Measurements from ENCODE around the gene ARHGEF7.
A peak's percentile ranks its signal among the peaks of the same experiment; 100 is the strongest.

ARHGEF7 gene

GRCh38 chr13:111216166-111216960, 101.3 kb downstream of the ARHGEF7 start:
- peak; percentile 2 to 28 for DNase-seq (ENCODE audit: extremely low read depth in 1 of 2, low read depth in 1 of 2)

GRCh38 chr13:111217641-111218040, 102.5 kb downstream of the ARHGEF7 start:
- DNase-seq (ENCODE audit: extremely low read depth in 1 of 2, low read depth in 1 of 2): no peak

GRCh38 chr13:111219280-111219679, 104.2 kb downstream of the ARHGEF7 start:
- no peak for DNase-seq (ENCODE audit: extremely low read depth in 1 of 2, low read depth in 1 of 2)

GRCh38 chr13:111219950-111220349, 104.8 kb downstream of the ARHGEF7 start:
- DNase-seq (ENCODE audit: extremely low read depth in 1 of 2, low read depth in 1 of 2): no peak

GRCh38 chr13:111225166-111225565, 110.1 kb downstream of the ARHGEF7 start:
- DNase-seq (ENCODE audit: extremely low read depth in 1 of 2, low read depth in 1 of 2): no peak

GRCh38 chr13:111225810-111226546, 110.9 kb downstream of the ARHGEF7 start:
- DNase-seq (ENCODE audit: extremely low read depth in 1 of 2, low read depth in 1 of 2): no peak

GRCh38 chr13:111227405-111227804, 112.3 kb downstream of the ARHGEF7 start:
- DNase-seq (ENCODE audit: extremely low read depth in 1 of 2, low read depth in 1 of 2): no peak

- DNase-seq (ENCODE audit: extremely low read depth in 1 of 2, low read depth in 1 of 2): no peak
Measured at GRCh38 chr13:111228262-111229144, 113.4 kb downstream of the ARHGEF7 start.

GRCh38 chr13:111230385-111230930, 115.3 kb downstream of the ARHGEF7 start:
- no peak for DNase-seq (ENCODE audit: extremely low read depth in 1 of 2, low read depth in 1 of 2)

GRCh38 chr13:111232191-111232590, 117.1 kb downstream of the ARHGEF7 start:
- no peak for DNase-seq (ENCODE audit: extremely low read depth in 1 of 2, low read depth in 1 of 2)

- DNase-seq (ENCODE audit: extremely low read depth in 1 of 2, low read depth in 1 of 2): no peak
Measured at GRCh38 chr13:111233080-111233479, 118.0 kb downstream of the ARHGEF7 start.

GRCh38 chr13:111239764-111240670, 124.9 kb downstream of the ARHGEF7 start:
- no peak for DNase-seq (ENCODE audit: extremely low read depth in 1 of 2, low read depth in 1 of 2)

GRCh38 chr13:111241006-111241755, 126.1 kb downstream of the ARHGEF7 start:
- DNase-seq (ENCODE audit: extremely low read depth in 1 of 2, low read depth in 1 of 2): no peak

GRCh38 chr13:111241862-111242261, 126.8 kb downstream of the ARHGEF7 start:
- no peak for DNase-seq (ENCODE audit: extremely low read depth in 1 of 2, low read depth in 1 of 2)

- DNase-seq (ENCODE audit: extremely low read depth in 1 of 2, low read depth in 1 of 2): no peak
Measured at GRCh38 chr13:111242585-111242984, 127.5 kb downstream of the ARHGEF7 start.

GRCh38 chr13:111243981-111244380, 128.9 kb downstream of the ARHGEF7 start:
- no peak for DNase-seq (ENCODE audit: extremely low read depth in 1 of 2, low read depth in 1 of 2)

GRCh38 chr13:111245576-111246384, 130.7 kb downstream of the ARHGEF7 start:
- DNase-seq (ENCODE audit: extremely low read depth in 1 of 2, low read depth in 1 of 2): no peak

GRCh38 chr13:111247552-111247951, 132.4 kb downstream of the ARHGEF7 start:
- no peak for DNase-seq (ENCODE audit: extremely low read depth in 1 of 2, low read depth in 1 of 2)

Data from stimulated activated CD8-positive, alpha-beta memory T cell treated with anti-CD3 and anti-CD28 coated beads, Interleukin-7, amount 100 ng/mL, for 48 hours (primary cell).